HepG2 (cell line): ENCODE results near the gene RAMAC. TPM values are rescaled to one million over a fixed set of nuclear protein-coding genes. Genes with fewer than 3 reads are reported as not detected.

Source experiments
- ATAC-seq: fragments of 200-7000 bp; cut with Tn5 transposase; 3 replicates; pipeline ENCODE4 v1.9.1; 2020; ENCODE audit warnings: mild to moderate bottlenecking, moderate library complexity
- BruUV-seq: library from RNA; stranded (reverse); fragments of 400-500 nt; replicated peaks from 2 replicates; lab custom pipeline; 2021; lab: Mats Ljungman, UMichigan
- CTCF ChIA-PET: fragments of 300-600 bp; formaldehyde crosslinking; extraction: SDS; loops from one replicate; lab custom pipeline; 2021; ENCODE audit warnings: low total read pairs, inconsistent platforms, low intra/inter-chr PET ratio; lab: Yijun Ruan, JAX
- POLR2A ChIA-PET: fragments of 350-600 bp; sonication (Branson Sonifier 250); formaldehyde crosslinking; loops from one replicate; lab custom pipeline; 2020; ENCODE audit warnings: antibody characterized with exemption, inconsistent platforms; lab: Yijun Ruan, JAX
- DNase-seq: peaks from one replicate; pipeline ENCODE4 v3.0.0-alpha.2; 2015; ENCODE audit warnings: low spot score
- FAIRE-seq: peaks from 3 replicates; lab custom pipeline; 2011; peaks lifted over from hg19 to GRCh38; lab: Jason Lieb, UNC
- H2AFZ ChIP-seq: one replicate; pipeline ENCODE4 v1.6.1; 2011; ENCODE audit warnings: low read length, inconsistent platforms
- H3K27ac ChIP-seq: fragments of 300-600 bp; 3 replicates; pipeline ENCODE4 v1.8.0; 2011; ENCODE audit warnings: mixed run types, mild to moderate bottlenecking, mixed read lengths, low read length, inconsistent platforms; ENCODE audit not compliant: insufficient read depth; ENCODE audit errors: extremely low read length
- H3K27me3 ChIP-seq, 2 experiments: fragments of 200-600 bp in 1 of 2; 2 replicates in 1 of 2; 3 replicates in 1 of 2; pipeline versions ENCODE4 v1.6.0 to v1.8.0; 2011; ENCODE audit warnings: low read length in 2 of 2, mild to moderate bottlenecking in 2 of 2, moderate library complexity in 2 of 2, inconsistent platforms in 1 of 2; ENCODE audit not compliant: insufficient read depth in 2 of 2, control insufficient read depth in 1 of 2
- H3K36me3 ChIP-seq, 2 experiments: fragments of 200-600 bp in 1 of 2; replicated peaks in 1 of 2; 2 replicates in 1 of 2; 3 replicates in 1 of 2; pipeline versions ENCODE4 v1.5.1 to v1.8.0; 2011; ENCODE audit warnings: low read length in 2 of 2, inconsistent platforms in 1 of 2; ENCODE audit not compliant: insufficient read depth in 2 of 2, control insufficient read depth in 1 of 2
- H3K4me1 ChIP-seq: 2 replicates; pipeline ENCODE4 v1.5.1; 2012; ENCODE audit warnings: low read length, inconsistent platforms; ENCODE audit not compliant: insufficient read depth
- H3K4me2 ChIP-seq: 2 replicates; pipeline ENCODE4 v1.6.0; 2011; ENCODE audit warnings: low read depth, low read length, inconsistent platforms
- H3K4me3 ChIP-seq, 3 experiments: fragments of 200-600 bp in 1 of 3; sonication (generic), shearing (Covaris generic) in 1 of 3; replicated peaks in 1 of 3; 2 replicates each; pipeline ENCODE4 v1.5.1; 2011 to 2016; ENCODE audit warnings: low read length in 3 of 3, inconsistent platforms in 2 of 3, low read depth in 2 of 3, mild to moderate bottlenecking in 2 of 3, control low read depth in 1 of 3, mixed read lengths in 1 of 3; ENCODE audit not compliant: insufficient read depth in 1 of 3
- H3K79me2 ChIP-seq: one replicate; pipeline ENCODE4 v1.6.1; 2011; ENCODE audit warnings: low read length, inconsistent platforms; ENCODE audit not compliant: insufficient read depth
- H3K9ac ChIP-seq: 2 replicates; pipeline ENCODE4 v1.6.0; 2011; ENCODE audit warnings: mild to moderate bottlenecking, low read depth, low read length, inconsistent platforms; ENCODE audit not compliant: insufficient read depth
- H3K9me3 ChIP-seq: 2 replicates; pipeline ENCODE4 v1.5.1; 2012; ENCODE audit warnings: mild to moderate bottlenecking, low read length
- H4K20me1 ChIP-seq: 2 replicates; pipeline ENCODE4 v1.6.0; 2011; ENCODE audit warnings: inconsistent platforms, mild to moderate bottlenecking, low read length, moderate library complexity; ENCODE audit not compliant: insufficient read depth
- BRD4 ChIP-seq: sonication (generic); formaldehyde crosslinking; IDR thresholded peaks from 2 replicates; pipeline ENCODE4 v1.4.0; 2020; ENCODE audit warnings: missing genetic modification reagents
- CBX5 ChIP-seq: sonication (generic); formaldehyde crosslinking; IDR thresholded peaks from 2 replicates; pipeline ENCODE4 v1.4.0; 2020; ENCODE audit warnings: missing genetic modification reagents, borderline replicate concordance
- FOXM1 ChIP-seq: sonication (generic); formaldehyde crosslinking; IDR thresholded peaks from 2 replicates; pipeline ENCODE4 v1.5.0; 2020; ENCODE audit warnings: missing genetic modification reagents
- GLI4 ChIP-seq: sonication (generic); formaldehyde crosslinking; IDR thresholded peaks from 2 replicates; pipeline ENCODE4 v1.5.1; 2020; ENCODE audit warnings: missing genetic modification reagents, mild to moderate bottlenecking, moderate library complexity, borderline replicate concordance
- MBD4 ChIP-seq: IDR thresholded peaks from 2 replicates; pipeline ENCODE4 v1.6.1; 2012; ENCODE audit warnings: low read length, inconsistent platforms, borderline replicate concordance
- NFIC ChIP-seq: IDR thresholded peaks from 2 replicates; pipeline ENCODE4 v1.6.1; 2012; ENCODE audit warnings: mild to moderate bottlenecking, low read length, inconsistent platforms
- PTBP1 ChIP-seq: fragments of 200-400 bp; formaldehyde crosslinking; IDR thresholded peaks from 2 replicates; pipeline ENCODE4 v1.6.1; 2018; ENCODE audit warnings: low read length, low read depth; ENCODE audit not compliant: poor library complexity, severe bottlenecking
- SIX1 ChIP-seq: sonication (generic); formaldehyde crosslinking; IDR thresholded peaks from 2 replicates; pipeline ENCODE4 v1.4.0; 2020; ENCODE audit warnings: missing genetic modification reagents, borderline replicate concordance
- SNAPC5 ChIP-seq: sonication (generic); formaldehyde crosslinking; IDR thresholded peaks from 2 replicates; pipeline ENCODE4 v1.8.1; 2023; ENCODE audit warnings: mild to moderate bottlenecking, missing genetic modification reagents, borderline replicate concordance
- ZBTB14 ChIP-seq: sonication (generic); formaldehyde crosslinking; IDR thresholded peaks from 2 replicates; pipeline ENCODE4 v1.4.0; 2020; ENCODE audit warnings: missing genetic modification reagents
- ZFAT ChIP-seq: sonication (generic); formaldehyde crosslinking; conservative IDR thresholded peaks from 2 replicates; pipeline ENCODE4 v1.8.1; 2023; ENCODE audit warnings: missing genetic modification reagents, inconsistent platforms
- WGBS: methylation state at CpG from one replicate; pipeline ENCODE4 v1.1.6; 2017; ENCODE audit warnings: low lambda C conversion rate; 5-methylcytosine and 5-hydroxymethylcytosine counted together
- in situ Hi-C: cut with HindIII; loops from 2 replicates; pipeline ENCODE4 v1.10.0; 2017; ENCODE audit warnings: low pct_unique_long_range_greater_than_20kb; ENCODE audit not compliant: extremely low pct_ligation_motif_present
- intact Hi-C: fragments of 100-400 bp; cut with micrococcal nuclease; formaldehyde crosslinking; loops from one replicate; pipeline ENCODE4 v1.10.0; 2022; ENCODE audit not compliant: unreplicated experiment
- polyA plus RNA-seq, 8 experiments: library from polyadenylated mRNA; depleted of rRNA in 3 of 8; stranded (reverse) in 7 of 8; unstranded in 1 of 8; fragments of >200 nt; fragmentation: Illumina TruSeq in 4 of 8; extraction: Trizol in 4 of 8; gene quantifications; 2 replicates each; pipeline versions ENCODE4 v1.2.1 to v1.2.3, GENCODE V29; 2011 to 2016; ENCODE audit warnings: low read depth in 4 of 8, missing spikeins in 1 of 8, mixed read lengths in 1 of 8; ENCODE audit not compliant: insufficient read depth in 1 of 8
- total RNA-seq, 5 experiments: library from RNA; depleted of rRNA; stranded (reverse); fragments of >200 nt; fragmentation: Illumina TruSeq; extraction: Trizol; gene quantifications; 2 replicates each; pipeline ENCODE4 v1.2.3, GENCODE V29; 2016; ENCODE audit warnings: low read depth in 1 of 5
- TF ChIP-seq, protein P1 (sequence below): sonication (generic); formaldehyde crosslinking; IDR thresholded peaks from 2 replicates; pipeline ENCODE4 v1.4.0; 2020; ENCODE audit warnings: missing genetic modification reagents
- TF ChIP-seq, protein P2 (sequence below): sonication (generic); formaldehyde crosslinking; IDR thresholded peaks from 2 replicates; pipeline ENCODE4 v1.4.0; 2020; ENCODE audit warnings: missing genetic modification reagents

Gene RAMAC
- total and polyA plus RNA-seq, 2 of the 13 experiments (the other 11 are each of a cell fraction or from before 2014, with no cell fraction given), result 22.2 to 45.9 TPM

DNA sequence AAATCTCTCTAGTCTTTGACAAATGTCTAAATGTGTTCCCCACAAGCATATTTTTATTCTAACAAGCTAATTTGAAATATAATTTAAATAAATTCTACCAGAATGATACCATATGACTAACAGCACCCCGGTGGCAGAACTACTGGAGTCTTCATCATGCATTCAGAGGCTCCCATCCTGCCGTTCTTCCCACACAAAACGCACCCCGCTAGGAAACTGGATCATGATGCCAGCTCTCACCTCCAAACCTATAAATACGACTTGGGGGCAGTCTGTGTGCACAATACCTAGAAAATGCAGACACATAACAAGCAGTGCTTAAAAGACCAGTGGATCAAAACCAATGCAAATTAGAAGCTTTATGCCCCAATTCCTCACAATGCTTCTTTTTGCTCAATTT is 42.0 kb upstream of the RAMAC start:
- H3K27me3 ChIP-seq, result no peaks in the 10 kb centered on the region
- ChIA-PET CTCF (no interaction called here), POLR2A (no interaction called here)
- in situ Hi-C loops (no loop called here), intact Hi-C loops (no loop called here)
- H3K4me3 ChIP-seq, result no peak overlapping the region
- no peak overlapping the region for H3K9ac ChIP-seq
- no peak for DNase-seq
- no peak overlapping the region for H3K27ac ChIP-seq
- 71% methylated on average over 5 of the region's 5 CpGs for WGBS
- H3K79me2 ChIP-seq, result no peaks in the 10 kb centered on the region
- H3K9me3 ChIP-seq, result no peaks in the 10 kb centered on the region
- H3K4me1 ChIP-seq, result peaks cover 13% of the 10 kb centered on the region
- H2AFZ ChIP-seq, result no peak overlapping the region
- no TSS peak for BruUV-seq
- FAIRE-seq, result no peak
- no peak for ATAC-seq
- TF ChIP-seq CBX5 (no peak), ZFAT (CRISPR knock-in tag) (no peak), MBD4 (no peak), BRD4 (CRISPR knock-in tag) (no peak), NFIC (no peak), GLI4 (no peak)
- TF ChIP-seq, all 625 proteins: peak for 0
- no peaks in the 10 kb centered on the region for H4K20me1 ChIP-seq
- H3K36me3 ChIP-seq, result no peaks in the 10 kb centered on the region
- no peak overlapping the region for H3K4me2 ChIP-seq

DNA sequence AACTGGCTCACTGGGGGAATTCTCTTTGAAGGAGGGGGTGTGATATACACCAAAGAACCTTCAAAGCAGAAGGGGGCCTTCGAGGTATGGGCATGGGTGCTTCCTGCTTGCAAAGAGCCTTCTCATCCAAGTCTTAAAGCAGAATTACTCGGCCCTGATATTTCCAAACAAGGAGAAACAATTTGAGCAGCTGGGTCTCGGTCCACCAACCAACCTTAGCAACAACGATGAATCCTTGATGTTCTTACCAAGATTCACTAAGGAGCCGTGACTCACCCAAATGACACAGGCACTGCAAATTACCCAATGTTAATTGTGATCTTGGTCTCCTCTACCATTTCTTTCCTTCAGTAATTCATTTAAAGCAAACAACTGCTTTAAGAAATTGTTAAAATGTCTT is 41.2 kb upstream of the RAMAC start:
- Histone ChIP-seq H3K4me2 (no peak overlapping the region), H3K27me3 (no peaks in the 10 kb centered on the region), H3K9ac (no peak overlapping the region), H3K27ac (no peak overlapping the region), H3K79me2 (no peaks in the 10 kb centered on the region), H3K4me1 (peaks cover 13% of the 10 kb centered on the region), H3K36me3 (no peaks in the 10 kb centered on the region), H4K20me1 (no peaks in the 10 kb centered on the region), H3K9me3 (no peaks in the 10 kb centered on the region), H3K4me3 (no peak overlapping the region), H2AFZ (no peak overlapping the region)
- in situ Hi-C loops, result no loop called here
- intact Hi-C loops, result no loop called here
- 68% methylated on average over 5 of the region's 5 CpGs for WGBS
- no peak for ATAC-seq
- POLR2A ChIA-PET, result no interaction called here
- no TSS peak for BruUV-seq
- DNase-seq, result no peak
- CTCF ChIA-PET, result no interaction called here
- FAIRE-seq, result no peak
- TF ChIP-seq, protein P1, sequence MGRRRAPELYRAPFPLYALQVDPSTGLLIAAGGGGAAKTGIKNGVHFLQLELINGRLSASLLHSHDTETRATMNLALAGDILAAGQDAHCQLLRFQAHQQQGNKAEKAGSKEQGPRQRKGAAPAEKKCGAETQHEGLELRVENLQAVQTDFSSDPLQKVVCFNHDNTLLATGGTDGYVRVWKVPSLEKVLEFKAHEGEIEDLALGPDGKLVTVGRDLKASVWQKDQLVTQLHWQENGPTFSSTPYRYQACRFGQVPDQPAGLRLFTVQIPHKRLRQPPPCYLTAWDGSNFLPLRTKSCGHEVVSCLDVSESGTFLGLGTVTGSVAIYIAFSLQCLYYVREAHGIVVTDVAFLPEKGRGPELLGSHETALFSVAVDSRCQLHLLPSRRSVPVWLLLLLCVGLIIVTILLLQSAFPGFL, result no peak
- TF ChIP-seq SIX1 (CRISPR knock-in tag) (no peak), PTBP1 (no peak), SNAPC5 (CRISPR knock-in tag) (no peak), FOXM1 (no peak), ZBTB14 (no peak)
- TF ChIP-seq, protein P2, sequence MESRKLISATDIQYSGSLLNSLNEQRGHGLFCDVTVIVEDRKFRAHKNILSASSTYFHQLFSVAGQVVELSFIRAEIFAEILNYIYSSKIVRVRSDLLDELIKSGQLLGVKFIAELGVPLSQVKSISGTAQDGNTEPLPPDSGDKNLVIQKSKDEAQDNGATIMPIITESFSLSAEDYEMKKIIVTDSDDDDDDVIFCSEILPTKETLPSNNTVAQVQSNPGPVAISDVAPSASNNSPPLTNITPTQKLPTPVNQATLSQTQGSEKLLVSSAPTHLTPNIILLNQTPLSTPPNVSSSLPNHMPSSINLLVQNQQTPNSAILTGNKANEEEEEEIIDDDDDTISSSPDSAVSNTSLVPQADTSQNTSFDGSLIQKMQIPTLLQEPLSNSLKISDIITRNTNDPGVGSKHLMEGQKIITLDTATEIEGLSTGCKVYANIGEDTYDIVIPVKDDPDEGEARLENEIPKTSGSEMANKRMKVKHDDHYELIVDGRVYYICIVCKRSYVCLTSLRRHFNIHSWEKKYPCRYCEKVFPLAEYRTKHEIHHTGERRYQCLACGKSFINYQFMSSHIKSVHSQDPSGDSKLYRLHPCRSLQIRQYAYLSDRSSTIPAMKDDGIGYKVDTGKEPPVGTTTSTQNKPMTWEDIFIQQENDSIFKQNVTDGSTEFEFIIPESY (CRISPR knock-in tag), result no peak
